ENCODE results near the gene FYB1.

DNA sequence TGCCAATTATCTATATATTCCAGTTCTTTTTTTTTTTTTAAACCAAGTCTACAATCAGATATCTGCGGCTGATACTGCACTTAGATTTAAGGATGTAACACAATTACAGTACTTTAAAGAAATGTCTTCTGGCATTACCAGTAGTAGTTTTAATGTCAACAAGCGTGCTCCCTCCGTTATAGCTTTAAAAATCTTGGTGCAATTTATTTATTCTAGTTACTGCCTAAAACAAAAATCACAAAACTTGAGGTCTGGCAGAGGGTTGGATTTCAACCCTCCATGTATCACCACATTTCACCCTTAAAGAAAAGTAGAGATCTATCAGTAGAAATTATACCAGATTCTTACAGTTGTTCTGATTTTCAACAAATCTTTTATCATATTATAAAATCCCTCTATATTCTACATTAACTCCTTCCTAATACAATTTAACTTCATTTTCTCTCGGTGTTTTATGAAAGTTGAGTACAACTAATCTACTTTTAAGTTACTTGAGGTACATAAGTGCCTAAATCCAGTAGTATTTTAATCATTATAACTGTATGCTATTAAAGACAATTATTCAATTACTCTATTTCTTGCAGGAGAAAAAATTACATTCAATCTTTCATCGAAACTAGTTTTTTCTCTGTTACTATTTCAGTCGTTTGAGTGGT is 143.1 kb downstream of the FYB1 start:
- TF ChIP-seq RFX5 (IDR thresholded peaks at IDR 0.05; ENCODE audit: low read depth, low read length): no peak
- no peak for TF ChIP-seq MAFK (IDR thresholded peaks at IDR 0.05; ENCODE audit: low read depth, low read length)
- TF ChIP-seq, protein P1, sequence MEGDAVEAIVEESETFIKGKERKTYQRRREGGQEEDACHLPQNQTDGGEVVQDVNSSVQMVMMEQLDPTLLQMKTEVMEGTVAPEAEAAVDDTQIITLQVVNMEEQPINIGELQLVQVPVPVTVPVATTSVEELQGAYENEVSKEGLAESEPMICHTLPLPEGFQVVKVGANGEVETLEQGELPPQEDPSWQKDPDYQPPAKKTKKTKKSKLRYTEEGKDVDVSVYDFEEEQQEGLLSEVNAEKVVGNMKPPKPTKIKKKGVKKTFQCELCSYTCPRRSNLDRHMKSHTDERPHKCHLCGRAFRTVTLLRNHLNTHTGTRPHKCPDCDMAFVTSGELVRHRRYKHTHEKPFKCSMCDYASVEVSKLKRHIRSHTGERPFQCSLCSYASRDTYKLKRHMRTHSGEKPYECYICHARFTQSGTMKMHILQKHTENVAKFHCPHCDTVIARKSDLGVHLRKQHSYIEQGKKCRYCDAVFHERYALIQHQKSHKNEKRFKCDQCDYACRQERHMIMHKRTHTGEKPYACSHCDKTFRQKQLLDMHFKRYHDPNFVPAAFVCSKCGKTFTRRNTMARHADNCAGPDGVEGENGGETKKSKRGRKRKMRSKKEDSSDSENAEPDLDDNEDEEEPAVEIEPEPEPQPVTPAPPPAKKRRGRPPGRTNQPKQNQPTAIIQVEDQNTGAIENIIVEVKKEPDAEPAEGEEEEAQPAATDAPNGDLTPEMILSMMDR (conservative IDR thresholded peaks at IDR 0.05; ENCODE audit: low read depth, low read length): no peak
- no peak for TF ChIP-seq POLR2A (IDR thresholded peaks at IDR 0.05; ENCODE audit: low read depth, low read length)
- TF ChIP-seq BHLHE40 (IDR thresholded peaks at IDR 0.05; ENCODE audit: low read depth, low read length): no peak
- TF ChIP-seq SMC3 (IDR thresholded peaks at IDR 0.05; ENCODE audit: low read depth, low read length): no peak
- TF ChIP-seq MAZ (IDR thresholded peaks at IDR 0.05; ENCODE audit: borderline replicate concordance, low read depth, low read length): no peak
- TF ChIP-seq RAD21 (IDR thresholded peaks at IDR 0.05; ENCODE audit: low read length): no peak
- TF ChIP-seq MXI1 (IDR thresholded peaks at IDR 0.05; ENCODE audit: borderline replicate concordance, low read depth, low read length): no peak
